ENCODE data around the gene SPAG17.

The SPAG17 gene

DNA sequence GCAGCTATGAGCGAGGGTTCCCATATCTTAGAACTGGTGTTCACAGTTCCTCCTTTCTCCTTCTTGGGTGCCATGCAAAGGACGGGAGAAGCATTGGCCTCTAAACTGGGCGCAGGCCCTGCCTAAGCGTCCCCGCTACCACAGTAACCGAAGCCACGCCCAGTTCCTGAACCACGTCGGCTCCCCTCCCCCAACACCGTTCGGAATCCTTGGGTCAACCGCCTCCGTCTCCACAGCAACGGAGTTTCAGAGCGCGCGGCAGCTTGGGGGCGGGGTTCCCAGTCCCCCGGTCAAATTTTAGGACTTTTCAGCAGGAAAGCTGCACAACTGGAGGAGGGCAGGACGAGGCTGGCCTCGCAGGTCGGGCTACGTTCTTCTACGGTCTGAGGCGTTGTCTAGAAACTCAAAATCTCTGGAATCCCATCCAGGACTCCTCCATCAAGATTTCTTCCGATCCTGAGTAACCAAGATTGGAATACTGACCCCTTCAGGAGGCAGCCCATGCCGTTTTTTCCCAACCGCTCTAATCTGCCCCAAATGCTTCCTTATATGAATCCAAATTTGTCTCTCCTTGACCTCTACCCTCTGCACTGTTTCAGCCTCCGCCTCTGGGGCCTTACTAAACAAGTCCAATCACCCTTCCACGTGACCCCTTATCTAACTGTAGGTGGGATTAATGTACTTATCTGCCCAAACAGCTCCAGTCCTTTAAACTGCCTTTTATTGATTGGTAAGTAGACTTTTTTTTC, at the start of gene SPAG17:
Gene SPAG17 (minus strand): TSS at position 145 of the 749 bp plus-strand sequence. CDS start 71 bp downstream, at position 74.
- DNase-seq (ENCODE audit: low read depth), result no peak

DNA sequence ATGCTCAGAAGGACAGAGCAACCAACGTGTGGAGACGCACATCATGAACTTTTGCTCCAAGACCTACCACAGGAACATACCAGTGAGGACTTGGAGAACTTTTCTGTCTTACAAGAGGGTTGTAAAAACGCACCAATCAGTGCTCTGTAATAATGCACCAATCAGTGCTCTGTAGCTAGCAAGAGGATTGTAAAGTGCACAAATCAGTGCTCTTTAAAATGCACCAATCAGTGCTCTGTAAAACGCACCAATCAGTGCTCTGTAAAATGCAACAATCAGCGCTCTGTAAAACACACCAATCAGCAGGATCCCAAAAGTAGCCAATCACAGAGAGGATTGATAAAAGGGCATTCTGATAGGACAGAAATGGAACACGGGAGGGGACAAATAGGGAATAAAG, 40.4 kb upstream of the SPAG17 start:
- DNase-seq (ENCODE audit: low read depth), result no peak

DNA sequence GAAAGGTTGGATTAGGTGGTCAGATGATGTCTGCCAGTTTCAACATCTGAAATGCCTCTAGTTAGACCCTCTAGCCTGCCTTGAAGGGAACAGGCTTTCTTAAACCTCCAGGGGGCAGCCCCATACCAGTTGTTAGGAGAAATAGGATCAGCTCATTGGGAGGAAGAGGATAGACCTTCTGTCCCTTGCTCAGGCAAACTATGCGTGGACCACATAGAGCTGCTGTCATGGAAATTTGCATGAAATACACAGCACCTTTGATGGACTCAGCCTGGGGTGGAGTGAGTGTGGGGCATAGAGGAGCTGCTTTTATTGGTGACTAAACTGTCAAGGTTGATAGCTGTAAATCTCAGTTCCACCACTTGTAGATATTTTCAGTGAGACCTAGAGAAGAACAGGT, 38.4 kb upstream of the SPAG17 start:
- no peak for DNase-seq (ENCODE audit: low read depth)

DNA sequence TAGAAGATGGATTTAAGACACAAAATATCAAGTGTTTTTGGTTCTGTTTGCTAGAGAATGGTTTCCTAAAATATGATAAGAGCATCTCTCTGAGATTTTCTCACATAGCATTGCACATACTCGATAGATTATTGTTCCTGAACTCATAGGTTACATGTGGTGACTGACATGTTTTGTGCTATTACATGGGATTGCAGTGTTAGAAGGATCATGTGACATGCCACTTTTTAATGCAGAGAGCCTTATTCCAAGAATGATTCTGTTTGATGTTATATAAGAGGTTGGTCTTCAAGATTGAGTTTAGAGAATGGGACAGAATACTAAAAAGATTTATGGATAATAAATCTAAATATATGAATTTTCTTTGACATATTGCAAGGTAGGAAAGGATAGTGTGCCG, 34.4 kb upstream of the SPAG17 start:
- DNase-seq (ENCODE audit: low read depth), result no peak

DNA sequence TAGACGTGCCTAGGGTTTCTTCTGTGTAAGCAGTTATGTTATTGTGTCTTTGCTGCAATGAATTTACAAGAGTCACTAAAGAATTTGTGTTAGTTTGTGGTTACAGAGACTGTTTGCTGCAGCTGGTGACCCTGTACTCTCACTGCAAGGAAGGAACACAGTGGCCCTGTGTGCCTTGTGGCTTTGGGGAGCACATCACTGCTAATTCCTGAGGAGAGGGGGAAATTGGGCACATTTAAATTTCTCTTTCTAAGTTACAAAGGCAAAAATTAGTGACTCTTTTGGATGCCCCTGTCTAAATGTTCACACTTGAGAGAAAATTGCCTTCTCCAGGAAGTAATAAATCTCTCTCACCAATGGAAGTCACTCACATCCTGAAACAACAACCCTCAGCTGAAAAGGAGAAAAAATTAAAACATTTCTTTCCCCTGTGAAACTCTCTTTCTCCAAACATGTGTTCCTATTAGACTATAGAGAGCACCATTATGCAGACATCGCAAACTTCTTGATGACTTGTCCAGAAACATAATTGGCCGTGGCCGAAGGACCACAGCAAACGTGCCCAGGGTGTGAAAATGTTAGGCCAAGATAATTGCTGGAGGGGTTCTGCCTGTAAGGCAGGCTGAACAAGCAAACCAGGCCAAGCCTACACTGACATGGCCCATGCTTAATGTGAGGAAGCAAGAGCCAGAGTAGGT, 32.3 kb upstream of the SPAG17 start:
- DNase-seq (ENCODE audit: low read depth), result no peak

DNA sequence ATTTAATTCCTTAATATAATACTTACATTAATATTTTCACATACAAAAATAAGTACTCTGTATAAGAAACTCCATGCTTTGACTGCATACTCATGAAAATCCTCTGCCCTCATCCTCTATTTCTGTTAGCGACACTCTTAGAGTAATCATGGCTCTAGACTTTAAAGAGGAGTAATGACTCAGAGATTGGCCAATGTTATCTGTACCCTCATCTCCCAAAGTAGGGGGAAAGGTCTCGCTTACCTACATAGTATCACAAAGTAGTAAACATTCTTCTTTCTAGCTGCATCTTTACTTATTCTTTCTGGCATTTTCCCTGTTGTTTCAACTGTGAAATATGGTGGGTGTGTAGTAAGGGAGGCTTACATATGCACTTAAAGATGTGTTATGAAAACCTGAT, 29.8 kb upstream of the SPAG17 start:
- DNase-seq (ENCODE audit: low read depth), result no peak

DNA sequence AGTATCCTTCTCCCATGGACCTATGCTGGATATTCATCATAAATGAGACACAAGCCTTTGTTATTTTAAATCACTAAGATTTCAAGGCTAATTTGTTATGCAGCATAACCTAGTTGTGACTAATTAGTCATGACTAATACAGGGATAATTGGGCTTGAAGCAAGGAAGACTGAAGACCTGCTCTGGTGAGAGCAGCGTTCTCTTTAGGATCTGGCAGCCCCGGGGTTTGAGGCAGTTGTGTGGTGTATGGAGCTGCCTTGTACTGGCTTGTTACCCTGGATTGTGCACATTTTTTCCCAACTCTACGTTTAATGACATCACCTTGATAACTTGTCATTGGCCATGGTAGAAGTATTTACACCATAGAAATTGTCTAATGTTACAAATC, 25.7 kb upstream of the SPAG17 start:
- DNase-seq (ENCODE audit: low read depth), result no peak

DNA sequence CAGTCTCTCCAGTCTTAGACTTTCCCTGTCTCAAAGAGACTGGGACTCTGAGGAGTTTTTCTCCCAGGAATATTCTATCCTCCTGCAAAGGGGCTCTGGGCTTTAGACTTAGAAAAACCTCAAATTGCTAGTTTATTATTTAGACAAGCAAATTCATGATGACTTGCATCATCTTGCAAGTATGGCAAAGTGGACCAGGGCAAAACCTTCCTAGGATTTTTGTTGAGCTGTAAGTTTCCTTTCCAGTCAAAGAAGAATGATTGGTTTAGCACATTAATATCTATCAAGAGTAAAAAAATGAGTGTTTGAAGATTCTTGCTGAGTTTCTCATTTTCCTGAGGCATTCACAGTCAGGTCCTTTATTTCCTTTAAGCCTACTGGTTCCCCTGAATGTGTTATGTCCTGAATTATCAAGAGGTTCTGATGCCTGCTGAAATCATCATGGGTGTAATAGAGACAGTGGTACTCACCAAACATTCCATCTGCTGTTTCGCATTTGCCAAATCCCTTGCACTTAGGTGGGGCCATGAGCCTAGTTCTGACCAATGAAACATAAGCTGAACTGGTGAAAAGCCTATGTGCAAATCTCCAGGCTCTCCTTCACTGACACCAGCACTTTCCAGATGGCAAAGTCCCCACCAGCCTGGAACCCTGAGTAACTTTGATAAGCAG, 25.2 kb upstream of the SPAG17 start:
- no peak for DNase-seq (ENCODE audit: low read depth)

DNA sequence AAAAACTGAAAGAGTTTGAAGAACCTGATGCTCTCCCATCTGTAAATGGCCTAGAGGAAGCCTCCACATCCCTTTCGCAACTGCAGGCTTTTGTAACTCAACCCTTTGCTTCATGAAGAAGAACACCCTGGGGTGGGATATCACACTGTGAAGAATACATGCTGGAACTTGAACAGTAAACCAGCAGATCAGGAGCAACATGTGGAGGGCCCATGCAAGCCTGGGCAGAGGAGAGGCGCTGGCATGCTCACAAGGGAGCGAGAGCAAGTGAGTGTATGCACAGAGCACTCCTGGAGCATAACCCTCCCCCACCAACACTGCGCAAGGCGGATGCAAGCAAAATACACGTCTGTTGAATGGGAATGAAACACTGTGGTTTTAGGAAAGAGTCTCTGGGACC, 24.6 kb upstream of the SPAG17 start:
- no peak for DNase-seq (ENCODE audit: low read depth)

DNA sequence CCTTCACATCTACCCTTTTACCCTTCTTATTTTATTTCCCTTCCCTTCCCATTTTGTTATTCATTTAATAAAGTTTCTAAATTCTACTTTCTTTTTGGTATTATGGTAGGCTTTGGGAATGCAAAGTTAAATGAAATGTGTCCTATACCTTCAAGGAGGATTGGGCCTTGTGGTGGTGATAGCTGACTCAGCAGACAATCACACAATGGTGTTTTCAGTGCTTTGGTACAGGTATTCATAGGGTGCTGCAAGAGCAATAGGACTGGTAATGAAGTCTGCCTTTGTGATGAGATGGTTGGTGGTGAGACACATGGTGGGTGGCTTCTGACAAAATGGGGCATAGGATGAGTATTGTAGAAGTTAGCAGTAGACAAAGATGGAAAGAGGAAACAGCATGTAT, 21.9 kb upstream of the SPAG17 start:
- DNase-seq (ENCODE audit: low read depth), result no peak

DNA sequence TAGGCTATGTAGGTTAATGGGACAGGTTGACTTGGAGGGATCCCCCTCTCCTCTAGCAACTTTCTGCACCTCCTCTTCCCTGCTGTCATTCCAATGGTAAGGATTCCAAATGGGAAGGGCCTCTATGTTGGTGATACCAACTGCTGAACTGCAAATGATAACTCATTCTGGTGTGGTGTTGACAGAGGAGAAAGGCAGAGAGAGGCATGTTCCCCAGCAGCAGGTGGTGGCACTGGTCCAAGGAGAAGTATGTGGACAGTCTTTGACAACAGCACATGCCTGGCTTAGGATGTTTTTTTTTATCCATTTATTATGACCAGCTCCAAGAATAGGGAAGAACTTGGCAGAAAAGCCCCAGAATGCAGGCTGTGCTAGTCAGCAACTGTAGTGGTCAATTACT, 19.6 kb upstream of the SPAG17 start:
- no peak for DNase-seq (ENCODE audit: low read depth)

DNA sequence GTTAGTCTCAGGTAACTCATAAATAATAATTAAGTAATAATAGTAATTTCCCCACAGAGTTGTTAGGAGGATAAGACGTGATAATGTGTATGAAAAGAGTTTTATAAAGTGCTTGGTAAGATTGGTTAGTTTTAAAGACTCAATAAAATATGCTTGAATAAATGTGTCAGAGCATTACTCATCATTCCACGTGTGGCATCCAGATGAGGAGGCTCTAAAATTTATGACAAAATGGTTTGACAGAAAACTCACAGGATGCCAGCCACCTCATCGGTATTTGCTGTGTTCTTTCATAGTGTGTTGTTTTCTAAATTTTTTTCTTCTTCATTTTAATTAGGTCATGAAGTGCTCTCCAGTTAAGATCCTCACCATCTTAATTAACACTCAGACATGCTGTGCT, 19.1 kb upstream of the SPAG17 start:
- DNase-seq (ENCODE audit: low read depth), result no peak

DNA sequence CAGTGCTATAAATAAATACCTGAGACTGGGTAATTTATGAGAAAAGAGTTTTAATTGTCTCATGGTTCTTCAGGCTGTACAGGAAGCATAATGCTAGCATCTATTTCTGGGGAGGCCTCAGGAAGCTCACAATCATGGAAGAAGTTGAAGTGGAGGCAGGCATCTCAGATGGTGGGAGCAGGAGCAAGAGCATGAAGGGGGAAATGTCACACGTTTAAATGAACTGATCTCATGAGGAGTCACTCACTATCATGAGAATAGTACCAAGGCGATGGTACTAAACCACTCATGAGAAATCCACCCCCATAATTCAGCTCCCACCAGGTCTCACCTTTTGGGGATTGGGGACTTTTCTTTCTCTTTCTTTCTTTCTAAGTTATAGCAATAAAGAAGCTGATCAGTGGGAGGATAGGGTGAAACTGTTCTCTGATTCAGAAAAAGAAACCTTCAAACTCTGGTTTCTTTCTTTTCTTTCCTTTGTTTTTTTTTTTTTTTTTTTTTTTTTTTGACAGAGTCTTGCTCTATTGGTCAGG, 17.1 kb upstream of the SPAG17 start:
- DNase-seq (ENCODE audit: low read depth), result no peak

DNA sequence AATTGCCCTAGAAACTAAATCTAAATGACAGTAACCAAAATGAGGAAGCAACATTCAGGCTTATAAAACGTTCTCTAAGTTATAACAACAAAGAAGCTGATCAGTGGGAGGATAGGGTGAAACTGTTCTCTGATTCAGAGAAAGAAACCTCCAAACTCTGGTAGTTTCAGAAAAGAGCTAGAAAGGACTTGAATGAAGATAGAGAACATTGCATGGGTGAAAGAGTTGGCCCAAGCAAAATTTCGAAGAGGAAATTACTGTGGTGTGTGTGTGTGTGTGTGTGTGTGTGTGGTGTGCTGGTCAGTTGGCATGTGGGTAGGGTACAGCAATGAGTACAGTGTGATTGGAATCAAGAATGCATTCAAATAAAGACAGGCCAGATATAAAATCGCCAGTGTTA, 16.5 kb upstream of the SPAG17 start:
- DNase-seq (ENCODE audit: low read depth), result no peak

DNA sequence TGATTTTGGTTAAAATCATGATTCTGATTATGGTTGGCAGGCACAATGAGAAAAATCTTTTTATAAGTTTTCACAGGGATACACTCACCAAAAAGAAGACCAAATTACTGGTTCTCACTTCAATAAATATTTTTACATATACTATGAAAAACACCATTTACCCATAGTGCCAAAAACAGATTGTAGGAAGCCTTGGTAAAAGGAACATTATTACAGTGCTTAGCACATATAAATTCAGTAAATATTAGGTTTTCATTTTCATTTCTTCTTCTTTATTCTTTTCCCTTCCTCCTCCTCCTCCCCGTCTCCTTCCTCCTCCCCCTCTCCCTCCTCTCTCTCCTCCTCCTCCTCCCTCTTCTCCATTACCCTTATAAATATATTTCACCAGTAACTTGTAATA, 15.8 kb upstream of the SPAG17 start:
- no peak for DNase-seq (ENCODE audit: low read depth)

DNA sequence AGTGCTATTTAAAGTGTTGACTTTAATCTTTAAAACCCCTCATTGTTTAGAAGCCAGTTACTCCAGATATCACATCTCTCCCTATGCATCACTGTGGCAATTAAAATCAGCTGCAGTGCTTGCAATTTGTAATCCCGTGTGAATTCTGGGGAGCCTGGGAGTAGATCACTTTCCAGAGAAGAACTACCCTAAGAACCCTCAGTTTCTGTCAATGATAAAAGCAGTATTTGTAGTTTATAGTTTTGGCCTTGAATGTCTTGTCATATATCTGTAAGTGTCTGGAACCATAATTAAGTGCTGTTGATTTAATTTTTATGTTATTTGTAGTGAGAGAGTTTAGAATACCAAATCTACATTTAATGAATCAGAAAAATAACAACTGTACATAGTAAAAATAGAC, 5.5 kb upstream of the SPAG17 start:
- DNase-seq (ENCODE audit: low read depth), result no peak

DNA sequence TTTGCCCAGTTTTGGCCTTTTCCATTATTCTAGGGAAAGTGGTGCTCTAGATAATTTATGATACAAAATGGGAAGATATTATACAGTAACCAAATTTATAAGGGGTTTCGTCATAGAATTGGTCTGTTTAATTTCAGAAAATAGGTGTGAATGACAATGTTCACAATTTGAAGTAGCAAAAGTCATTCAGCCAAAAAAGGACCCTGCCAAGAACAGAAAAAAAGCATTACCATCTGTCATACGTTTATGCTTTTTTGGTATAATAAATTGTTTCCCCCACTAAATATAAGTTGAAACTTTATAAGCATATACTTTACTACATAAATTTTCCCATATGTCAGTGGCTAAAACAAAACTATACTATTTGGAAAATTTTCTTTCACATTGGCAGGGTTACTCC, 4.5 kb upstream of the SPAG17 start:
- DNase-seq (ENCODE audit: low read depth), result no peak

DNA sequence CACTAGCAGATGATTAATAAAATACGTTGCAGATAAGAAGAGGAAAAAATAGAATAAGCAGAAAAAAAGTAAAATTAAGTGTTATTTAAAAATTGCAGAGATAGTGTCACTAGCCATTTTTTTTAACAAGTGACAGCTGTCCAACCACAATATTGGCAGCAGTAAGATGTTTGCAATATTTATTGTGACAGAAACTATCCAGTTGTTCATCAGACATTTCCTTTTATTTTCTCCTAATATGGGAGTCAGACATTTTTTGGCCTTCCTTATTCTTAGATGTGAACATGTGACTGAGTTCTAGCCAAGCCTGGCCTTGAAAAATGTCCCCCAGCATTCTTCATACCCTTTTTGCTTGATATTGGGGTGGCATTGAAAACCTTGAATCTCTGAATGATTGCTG, 3.4 kb upstream of the SPAG17 start:
- no peak for DNase-seq (ENCODE audit: low read depth)

DNA sequence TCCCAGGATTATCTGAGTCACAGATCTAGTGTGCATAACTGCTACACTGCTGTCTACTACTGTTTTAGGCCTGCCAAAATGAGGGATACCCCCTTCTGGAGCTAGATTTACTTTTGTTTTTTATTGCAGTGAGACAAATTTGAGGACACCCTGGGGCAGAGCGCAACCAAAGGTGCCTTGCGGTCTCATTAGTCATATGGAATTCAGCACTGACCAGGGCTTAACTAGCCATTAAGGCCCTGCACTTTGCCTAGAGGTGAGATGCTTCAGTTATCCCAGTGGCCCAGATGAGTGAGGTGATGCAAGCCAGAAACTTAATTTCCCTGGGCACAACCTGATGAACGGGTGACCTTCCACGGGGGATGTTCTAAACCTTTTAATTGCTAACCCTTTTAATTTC, 998 bp upstream of the SPAG17 start:
- DNase-seq (ENCODE audit: low read depth), result no peak

DNA sequence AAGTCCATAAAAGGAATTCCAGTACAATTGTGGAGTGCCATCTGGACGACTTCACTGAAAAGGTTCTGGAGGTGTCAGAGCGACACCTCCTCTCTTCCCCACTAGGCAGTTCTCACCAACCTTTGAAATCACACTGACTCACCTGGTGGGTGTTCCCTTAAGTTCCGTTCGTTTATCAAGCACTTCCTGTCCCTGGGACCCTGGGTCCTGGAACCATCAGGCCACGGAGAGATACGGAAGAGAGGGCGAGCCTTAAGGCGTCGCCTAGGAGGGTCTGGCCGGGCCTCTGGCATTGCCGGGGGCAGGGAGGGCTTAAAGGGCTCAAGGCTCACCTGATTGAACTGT, 317 bp downstream of the SPAG17 start:
- no peak for DNase-seq (ENCODE audit: low read depth)

DNA sequence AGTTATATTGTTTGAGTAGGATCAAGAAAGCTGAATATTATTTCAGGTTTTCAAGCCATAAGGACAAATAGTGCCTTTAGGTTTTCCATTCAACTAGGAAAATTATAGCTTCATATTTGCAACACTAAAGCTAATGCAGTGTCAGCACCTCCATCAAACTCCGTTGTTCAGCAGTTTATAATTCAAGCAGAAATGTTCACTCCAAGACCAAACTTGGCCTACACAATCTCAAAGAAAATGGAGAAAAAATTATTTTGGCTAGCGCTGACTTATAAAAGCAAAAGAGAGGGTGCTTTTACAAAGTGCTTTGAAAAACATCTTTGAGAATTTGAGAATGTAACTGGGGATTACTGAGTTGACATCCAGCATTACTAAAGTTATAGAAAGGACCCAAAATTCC, 1.4 kb downstream of the SPAG17 start:
- DNase-seq (ENCODE audit: low read depth), result no peak

DNA sequence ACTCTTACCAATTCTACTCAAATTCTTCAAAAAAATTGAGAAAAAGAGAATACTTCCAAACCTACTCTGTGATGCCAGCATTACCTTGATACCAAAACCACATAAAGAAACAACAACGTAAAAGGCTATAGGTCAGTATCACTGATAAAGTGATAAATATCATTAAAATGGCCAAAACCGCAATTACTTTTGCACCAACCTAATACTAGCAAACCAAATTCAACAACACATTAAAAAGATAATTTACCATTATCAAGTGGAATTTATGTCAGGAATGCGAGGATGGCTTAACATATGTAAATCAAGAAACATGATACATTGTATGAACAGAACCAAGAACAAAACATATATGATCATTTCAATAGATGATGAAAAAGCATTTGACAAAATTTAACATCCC, 7.0 kb downstream of the SPAG17 start:
- no peak for DNase-seq (ENCODE audit: low read depth)

DNA sequence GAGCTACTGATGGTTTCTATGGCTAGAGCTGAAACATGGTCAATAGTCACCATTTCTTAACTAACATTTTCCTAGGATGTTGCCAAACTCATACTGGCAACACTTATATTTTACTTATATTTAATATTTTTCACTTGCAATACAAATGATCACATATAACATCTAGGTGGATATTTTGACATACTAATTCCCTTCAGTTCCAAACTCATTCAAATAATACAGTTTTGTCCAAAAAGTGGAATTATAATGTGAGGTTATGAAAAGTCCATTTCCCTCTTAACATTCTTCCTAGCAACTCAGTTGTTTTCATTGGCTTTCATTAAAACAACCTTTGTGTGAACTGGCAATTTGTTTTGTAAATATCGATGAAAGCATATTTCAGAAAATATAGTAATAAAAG, 16.0 kb downstream of the SPAG17 start:
- no peak for DNase-seq (ENCODE audit: low read depth)

All from stimulated activated CD8-positive, alpha-beta memory T cell treated with anti-CD3 and anti-CD28 coated beads, Interleukin-12 subunit alpha, Interleukin-12 subunit beta, amount 100 ng/mL, for 1 hour (primary cell).